Liver (tissue), 9 donors: ENCODE measurements around the gene NUP153. TPM values are rescaled to one million over a fixed set of nuclear protein-coding genes. Genes with fewer than 3 reads are reported as not detected.

Source experiments
- DNase-seq: peaks from one replicate; pipeline ENCODE4 v3.0.0-alpha.2; 2017; ENCODE audit warnings: low spot score
- H3K27ac ChIP-seq, 2 donors: one replicate each; pipeline ENCODE4 v1.7.0; 2013; ENCODE audit warnings: inconsistent platforms in 2 of 2, low read length in 2 of 2, control low read depth in 1 of 2, low read depth in 1 of 2, mild to moderate bottlenecking in 1 of 2
- H3K27me3 ChIP-seq, 4 donors: one replicate each; pipeline versions ENCODE4 v1.6.1 to v1.7.0; 2013; ENCODE audit warnings: low read length in 3 of 4, inconsistent platforms in 1 of 4, mild to moderate bottlenecking in 1 of 4, moderate library complexity in 1 of 4; ENCODE audit not compliant: control insufficient read depth in 4 of 4, insufficient read depth in 4 of 4
- H3K36me3 ChIP-seq, 4 donors: one replicate each; pipeline versions ENCODE4 v1.6.1 to v1.7.0; 2013; ENCODE audit warnings: low read length in 3 of 4, mild to moderate bottlenecking in 3 of 4, low read depth in 1 of 4, moderate library complexity in 1 of 4; ENCODE audit not compliant: control insufficient read depth in 4 of 4, insufficient read depth in 3 of 4
- H3K4me1 ChIP-seq, 4 donors: one replicate each; pipeline versions ENCODE4 v1.6.1 to v1.7.0; 2013; ENCODE audit warnings: low read length in 3 of 4, mild to moderate bottlenecking in 3 of 4, moderate library complexity in 1 of 4; ENCODE audit not compliant: control insufficient read depth in 4 of 4, insufficient read depth in 4 of 4
- H3K4me3 ChIP-seq, 3 donors: one replicate each; pipeline versions ENCODE4 v1.6.1 to v1.7.0; 2013; ENCODE audit warnings: low read length in 3 of 3, control low read depth in 1 of 3, low read depth in 1 of 3, mild to moderate bottlenecking in 1 of 3
- H3K9ac ChIP-seq, 2 donors: one replicate each; pipeline ENCODE4 v1.7.0; 2013; ENCODE audit warnings: low read length in 2 of 2, mild to moderate bottlenecking in 2 of 2, moderate library complexity in 2 of 2, control low read depth in 1 of 2, low read depth in 1 of 2
- H3K9me3 ChIP-seq, 4 donors: one replicate each; pipeline versions ENCODE4 v1.6.1 to v1.7.0; 2013; ENCODE audit warnings: low read length in 3 of 4; ENCODE audit not compliant: control insufficient read depth in 4 of 4
- ATF3 ChIP-seq: IDR thresholded peaks from 2 replicates; pipeline ENCODE4 v1.6.1; 2016; ENCODE audit warnings: antibody characterized with exemption
- FOXA1 ChIP-seq: IDR thresholded peaks from 2 replicates; pipeline ENCODE4 v1.6.1; 2016; ENCODE audit warnings: antibody characterized with exemption
- FOXA2 ChIP-seq: IDR thresholded peaks from 2 replicates; pipeline ENCODE4 v1.6.1; 2016; ENCODE audit warnings: antibody characterized with exemption
- GABPA ChIP-seq, 2 donors: IDR thresholded peaks in 1 of 2; conservative IDR thresholded peaks in 1 of 2; 2 replicates each; pipeline ENCODE4 v1.6.1; 2016; ENCODE audit warnings: antibody characterized with exemption in 2 of 2, mild to moderate bottlenecking in 1 of 2, moderate library complexity in 1 of 2
- HNF4A ChIP-seq, 2 donors: conservative IDR thresholded peaks; 2 replicates each; pipeline ENCODE4 v1.6.1; 2016; ENCODE audit warnings: antibody characterized with exemption in 2 of 2, mild to moderate bottlenecking in 2 of 2
- HNF4G ChIP-seq: IDR thresholded peaks from 2 replicates; pipeline ENCODE4 v1.6.1; 2016; ENCODE audit warnings: antibody characterized with exemption
- JUND ChIP-seq, 2 donors: IDR thresholded peaks; 2 replicates each; pipeline ENCODE4 v1.6.1; 2016; ENCODE audit warnings: antibody characterized with exemption in 2 of 2
- NR2F2 ChIP-seq: IDR thresholded peaks from 2 replicates; pipeline ENCODE4 v1.6.1; 2016; ENCODE audit warnings: antibody characterized with exemption
- RAD21 ChIP-seq, 2 donors: IDR thresholded peaks; 2 replicates each; pipeline ENCODE4 v1.6.1; 2016; ENCODE audit warnings: antibody characterized with exemption in 2 of 2, mild to moderate bottlenecking in 2 of 2
- RXRA ChIP-seq, 2 donors: IDR thresholded peaks; 2 replicates each; pipeline ENCODE4 v1.6.1; 2017 to 2018; ENCODE audit warnings: antibody characterized with exemption in 2 of 2, mild to moderate bottlenecking in 1 of 2
- TAF1 ChIP-seq: conservative IDR thresholded peaks from 2 replicates; pipeline ENCODE4 v1.6.1; 2016; ENCODE audit warnings: antibody characterized with exemption, mild to moderate bottlenecking
- YY1 ChIP-seq: IDR thresholded peaks from 2 replicates; pipeline ENCODE4 v1.6.1; 2016; ENCODE audit warnings: antibody characterized with exemption, mild to moderate bottlenecking
- WGBS: extraction: QIAGEN DNeasy Blood & Tissue Kit; methylation state at CpG from one replicate; pipeline ENCODE4 v1.1.7; 2013; 5-methylcytosine and 5-hydroxymethylcytosine counted together
- polyA plus RNA-seq, 2 donors: library from polyadenylated mRNA; stranded (reverse) in 1 of 2; unstranded in 1 of 2; fragments of 200-250 nt in 1 of 2; fragments of >200 nt in 1 of 2; fragmentation: Nextera tagmentation in 1 of 2; extraction: Ambion mirVana in 1 of 2; gene quantifications; one replicate each; pipeline versions ENCODE4 v1.2.1 to v1.2.3, GENCODE V29; 2013 to 2015
- total RNA-seq, 2 donors: library from RNA; depleted of rRNA; stranded (reverse); fragments of >200 nt; gene quantifications; one replicate each; pipeline ENCODE4 v1.2.3, GENCODE V29; 2014
- TF ChIP-seq, protein P1 (sequence below): IDR thresholded peaks from 2 replicates; pipeline ENCODE4 v1.6.1; 2016; ENCODE audit warnings: antibody characterized with exemption, mild to moderate bottlenecking
- TF ChIP-seq, protein P2 (sequence below): IDR thresholded peaks from 2 replicates; pipeline ENCODE4 v1.6.1; 2016; ENCODE audit warnings: antibody characterized with exemption
- TF ChIP-seq, protein P3 (sequence below): fragments of 150-350 bp; IDR thresholded peaks from 2 replicates; pipeline ENCODE4 v1.5.1; 2017; ENCODE audit warnings: improper control_type of control experiment, low read depth, low read length; ENCODE audit not compliant: missing input control
- donor health status: healthy.
- donor health status: healthy.
- donor health status: healthy.
- donor health status: healthy.
- donor health status: healthy.

The NUP153 gene
- total and polyA plus RNA-seq, 4 donors = 5.1 to 42.4 (median 14.4) TPM

DNA sequence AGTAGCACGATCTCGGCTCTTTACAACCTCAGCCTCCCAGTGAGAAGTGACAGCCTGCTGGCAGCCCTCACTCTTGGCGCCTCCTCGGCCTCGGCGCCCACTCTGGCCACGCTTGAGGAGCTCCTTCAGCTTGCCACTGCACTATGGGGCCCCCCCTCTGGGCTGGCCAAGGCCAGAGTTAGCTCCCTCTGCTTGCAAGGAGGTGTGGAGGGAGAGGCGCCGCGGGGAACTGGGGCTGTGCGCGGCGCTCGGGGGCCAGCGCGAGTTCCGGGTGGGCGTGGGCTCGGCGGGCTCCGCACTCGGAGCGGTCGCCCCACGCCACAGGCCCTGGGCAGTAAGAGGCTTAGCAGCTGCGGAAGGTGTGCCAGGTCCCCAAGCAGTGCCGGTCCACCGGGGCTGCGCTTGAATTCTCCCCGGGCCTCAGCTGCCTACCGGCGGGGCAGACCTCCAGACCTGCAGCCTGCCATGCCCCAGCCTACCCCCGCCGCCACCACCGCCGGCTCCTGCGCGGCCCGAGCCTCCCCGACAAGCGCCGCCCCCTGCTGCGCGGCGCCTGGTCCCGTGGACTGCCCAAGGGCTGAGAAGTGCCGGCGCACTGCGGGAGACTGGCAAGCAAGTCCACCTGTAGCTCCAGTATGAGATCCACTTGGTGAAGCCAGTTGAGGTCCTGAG, 22.0 kb upstream of the NUP153 start (continued):
- TF ChIP-seq GABPA (IDR thresholded peaks at IDR 0.05 in 1 of 2, conservative IDR thresholded peaks at IDR 0.05 in 1 of 2) (no peak), FOXA2 (no peak)
- TF ChIP-seq, protein P1, sequence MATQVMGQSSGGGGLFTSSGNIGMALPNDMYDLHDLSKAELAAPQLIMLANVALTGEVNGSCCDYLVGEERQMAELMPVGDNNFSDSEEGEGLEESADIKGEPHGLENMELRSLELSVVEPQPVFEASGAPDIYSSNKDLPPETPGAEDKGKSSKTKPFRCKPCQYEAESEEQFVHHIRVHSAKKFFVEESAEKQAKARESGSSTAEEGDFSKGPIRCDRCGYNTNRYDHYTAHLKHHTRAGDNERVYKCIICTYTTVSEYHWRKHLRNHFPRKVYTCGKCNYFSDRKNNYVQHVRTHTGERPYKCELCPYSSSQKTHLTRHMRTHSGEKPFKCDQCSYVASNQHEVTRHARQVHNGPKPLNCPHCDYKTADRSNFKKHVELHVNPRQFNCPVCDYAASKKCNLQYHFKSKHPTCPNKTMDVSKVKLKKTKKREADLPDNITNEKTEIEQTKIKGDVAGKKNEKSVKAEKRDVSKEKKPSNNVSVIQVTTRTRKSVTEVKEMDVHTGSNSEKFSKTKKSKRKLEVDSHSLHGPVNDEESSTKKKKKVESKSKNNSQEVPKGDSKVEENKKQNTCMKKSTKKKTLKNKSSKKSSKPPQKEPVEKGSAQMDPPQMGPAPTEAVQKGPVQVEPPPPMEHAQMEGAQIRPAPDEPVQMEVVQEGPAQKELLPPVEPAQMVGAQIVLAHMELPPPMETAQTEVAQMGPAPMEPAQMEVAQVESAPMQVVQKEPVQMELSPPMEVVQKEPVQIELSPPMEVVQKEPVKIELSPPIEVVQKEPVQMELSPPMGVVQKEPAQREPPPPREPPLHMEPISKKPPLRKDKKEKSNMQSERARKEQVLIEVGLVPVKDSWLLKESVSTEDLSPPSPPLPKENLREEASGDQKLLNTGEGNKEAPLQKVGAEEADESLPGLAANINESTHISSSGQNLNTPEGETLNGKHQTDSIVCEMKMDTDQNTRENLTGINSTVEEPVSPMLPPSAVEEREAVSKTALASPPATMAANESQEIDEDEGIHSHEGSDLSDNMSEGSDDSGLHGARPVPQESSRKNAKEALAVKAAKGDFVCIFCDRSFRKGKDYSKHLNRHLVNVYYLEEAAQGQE = no peak

- no peaks in the 10 kb centered on the region for H3K9me3 ChIP-seq
- no peak overlapping the region for H3K9ac ChIP-seq
- TF ChIP-seq, protein P2, sequence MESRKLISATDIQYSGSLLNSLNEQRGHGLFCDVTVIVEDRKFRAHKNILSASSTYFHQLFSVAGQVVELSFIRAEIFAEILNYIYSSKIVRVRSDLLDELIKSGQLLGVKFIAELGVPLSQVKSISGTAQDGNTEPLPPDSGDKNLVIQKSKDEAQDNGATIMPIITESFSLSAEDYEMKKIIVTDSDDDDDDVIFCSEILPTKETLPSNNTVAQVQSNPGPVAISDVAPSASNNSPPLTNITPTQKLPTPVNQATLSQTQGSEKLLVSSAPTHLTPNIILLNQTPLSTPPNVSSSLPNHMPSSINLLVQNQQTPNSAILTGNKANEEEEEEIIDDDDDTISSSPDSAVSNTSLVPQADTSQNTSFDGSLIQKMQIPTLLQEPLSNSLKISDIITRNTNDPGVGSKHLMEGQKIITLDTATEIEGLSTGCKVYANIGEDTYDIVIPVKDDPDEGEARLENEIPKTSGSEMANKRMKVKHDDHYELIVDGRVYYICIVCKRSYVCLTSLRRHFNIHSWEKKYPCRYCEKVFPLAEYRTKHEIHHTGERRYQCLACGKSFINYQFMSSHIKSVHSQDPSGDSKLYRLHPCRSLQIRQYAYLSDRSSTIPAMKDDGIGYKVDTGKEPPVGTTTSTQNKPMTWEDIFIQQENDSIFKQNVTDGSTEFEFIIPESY = no peak
- TF ChIP-seq, protein P3, sequence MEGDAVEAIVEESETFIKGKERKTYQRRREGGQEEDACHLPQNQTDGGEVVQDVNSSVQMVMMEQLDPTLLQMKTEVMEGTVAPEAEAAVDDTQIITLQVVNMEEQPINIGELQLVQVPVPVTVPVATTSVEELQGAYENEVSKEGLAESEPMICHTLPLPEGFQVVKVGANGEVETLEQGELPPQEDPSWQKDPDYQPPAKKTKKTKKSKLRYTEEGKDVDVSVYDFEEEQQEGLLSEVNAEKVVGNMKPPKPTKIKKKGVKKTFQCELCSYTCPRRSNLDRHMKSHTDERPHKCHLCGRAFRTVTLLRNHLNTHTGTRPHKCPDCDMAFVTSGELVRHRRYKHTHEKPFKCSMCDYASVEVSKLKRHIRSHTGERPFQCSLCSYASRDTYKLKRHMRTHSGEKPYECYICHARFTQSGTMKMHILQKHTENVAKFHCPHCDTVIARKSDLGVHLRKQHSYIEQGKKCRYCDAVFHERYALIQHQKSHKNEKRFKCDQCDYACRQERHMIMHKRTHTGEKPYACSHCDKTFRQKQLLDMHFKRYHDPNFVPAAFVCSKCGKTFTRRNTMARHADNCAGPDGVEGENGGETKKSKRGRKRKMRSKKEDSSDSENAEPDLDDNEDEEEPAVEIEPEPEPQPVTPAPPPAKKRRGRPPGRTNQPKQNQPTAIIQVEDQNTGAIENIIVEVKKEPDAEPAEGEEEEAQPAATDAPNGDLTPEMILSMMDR = no peak
- TF ChIP-seq FOXA1 (no peak), NR2F2 (no peak), RXRA (IDR thresholded peaks at IDR 0.05) (no peak), RAD21 (IDR thresholded peaks at IDR 0.05) (no peak), HNF4A (conservative IDR thresholded peaks at IDR 0.05) (no peak), FOXA2 (no peak), ATF3 (no peak), TAF1 (no peak), YY1 (no peak), GABPA (IDR thresholded peaks at IDR 0.05 in 1 of 2, conservative IDR thresholded peaks at IDR 0.05 in 1 of 2) (no peak), HNF4G (no peak), JUND (IDR thresholded peaks at IDR 0.05) (no peak)
- H3K4me1 ChIP-seq = no peaks in the 10 kb centered on the region
- peak; percentile 42 for DNase-seq
- no peak overlapping the region for H3K4me3 ChIP-seq
- WGBS = 50% methylated on average over 6 of the region's 6 CpGs
- no peaks in the 10 kb centered on the region for H3K27me3 ChIP-seq
- no peaks in the 10 kb centered on the region for H3K36me3 ChIP-seq
- no peak overlapping the region for H3K27ac ChIP-seq
These were observed 18.4 kb upstream of the NUP153 start for GRCh38 chr6:17725083-17725482.
